ENCODE measurements around the gene PDE7B. TPM values are rescaled to one million over a fixed set of nuclear protein-coding genes. Genes with fewer than 3 reads are reported as not detected.
"Not testable (repeated sequence)": the region's sequence is repeated elsewhere in the genome, so short reads cannot be mapped to it uniquely, and the experiment has no call there.

Gene PDE7B
- total RNA-seq, 2 experiments from 2014 or later: 0.50 to 0.54 TPM

GRCh38 chr6:136104556-136104955 is 253.1 kb downstream of the PDE7B start:
- peaks cover 4% of the 10 kb centered on the region for H3K4me1 Mint-ChIP-seq

GRCh38 chr6:136105797-136106196 is 254.3 kb downstream of the PDE7B start:
- H3K4me1 Mint-ChIP-seq, DNase-seq, H3K27me3 Mint-ChIP-seq, H3K9me3 Mint-ChIP-seq, H3K27ac Mint-ChIP-seq, H3K36me3 Mint-ChIP-seq, H3K4me3 Mint-ChIP-seq: not testable (repeated sequence)

More at GRCh38 chr6:136104556-136104955, 253.1 kb downstream of the PDE7B start:
- Mint-ChIP-seq H3K36me3 (no peaks in the 10 kb centered on the region), H3K4me3 (no peak overlapping the region), H3K27ac (no peak overlapping the region), H3K9me3 (no peaks in the 10 kb centered on the region), H3K27me3 (no peaks in the 10 kb centered on the region)
- DNase-seq: no peak

GRCh38 chr6:136108361-136108945 is 257.0 kb downstream of the PDE7B start:
- no peak for DNase-seq
- H3K4me1 Mint-ChIP-seq: peaks cover 4% of the 10 kb centered on the region
- no peak overlapping the region for H3K27ac Mint-ChIP-seq
- H3K27me3 Mint-ChIP-seq: no peaks in the 10 kb centered on the region
- no peaks in the 10 kb centered on the region for H3K9me3 Mint-ChIP-seq
- H3K36me3 Mint-ChIP-seq: no peaks in the 10 kb centered on the region
- H3K4me3 Mint-ChIP-seq: no peak overlapping the region

GRCh38 chr6:136111831-136112230 is 260.3 kb downstream of the PDE7B start:
- H3K27ac Mint-ChIP-seq: no peak overlapping the region
- H3K27me3 Mint-ChIP-seq: peaks cover 5% of the 10 kb centered on the region
- no peaks in the 10 kb centered on the region for H3K9me3 Mint-ChIP-seq

GRCh38 chr6:136112262-136112661 is 260.8 kb downstream of the PDE7B start:
- H3K27ac Mint-ChIP-seq: no peak overlapping the region
- DNase-seq: no peak
- H3K36me3 Mint-ChIP-seq: no peaks in the 10 kb centered on the region
- H3K9me3 Mint-ChIP-seq: no peaks in the 10 kb centered on the region
- peaks cover 5% of the 10 kb centered on the region for H3K27me3 Mint-ChIP-seq
- H3K4me1 Mint-ChIP-seq: peaks cover 4% of the 10 kb centered on the region
- H3K4me3 Mint-ChIP-seq: no peak overlapping the region

More at GRCh38 chr6:136111831-136112230, 260.3 kb downstream of the PDE7B start:
- DNase-seq: no peak
- Mint-ChIP-seq H3K36me3 (no peaks in the 10 kb centered on the region), H3K4me3 (no peak overlapping the region), H3K4me1 (peaks cover 4% of the 10 kb centered on the region)

- Mint-ChIP-seq H3K27me3 (peaks cover 5% of the 10 kb centered on the region), H3K4me1 (peaks cover 1% of the 10 kb centered on the region), H3K4me3 (no peak overlapping the region), H3K36me3 (no peaks in the 10 kb centered on the region), H3K9me3 (no peaks in the 10 kb centered on the region), H3K27ac (no peak overlapping the region)
- no peak for DNase-seq
These were observed 262.3 kb downstream of the PDE7B start for GRCh38 chr6:136113736-136114173.

- Mint-ChIP-seq H3K4me1 (no peaks in the 10 kb centered on the region), H3K4me3 (no peak overlapping the region), H3K27me3 (peaks cover 5% of the 10 kb centered on the region)
These were observed 263.2 kb downstream of the PDE7B start for GRCh38 chr6:136114661-136115060.

GRCh38 chr6:136115941-136116340 is 264.4 kb downstream of the PDE7B start:
- H3K4me3 Mint-ChIP-seq: no peak overlapping the region
- no peak overlapping the region for H3K27ac Mint-ChIP-seq
- H3K4me1 Mint-ChIP-seq: no peaks in the 10 kb centered on the region
- no peaks in the 10 kb centered on the region for H3K36me3 Mint-ChIP-seq
- no peaks in the 10 kb centered on the region for H3K9me3 Mint-ChIP-seq
- peaks cover 5% of the 10 kb centered on the region for H3K27me3 Mint-ChIP-seq
- DNase-seq: no peak

More at GRCh38 chr6:136114661-136115060, 263.2 kb downstream of the PDE7B start:
- no peak for DNase-seq
- Mint-ChIP-seq H3K36me3 (no peaks in the 10 kb centered on the region), H3K27ac (no peak overlapping the region), H3K9me3 (no peaks in the 10 kb centered on the region)

- H3K36me3 Mint-ChIP-seq: no peaks in the 10 kb centered on the region
- no peak for DNase-seq
- H3K9me3 Mint-ChIP-seq: no peaks in the 10 kb centered on the region
- no peak overlapping the region for H3K27ac Mint-ChIP-seq
- H3K27me3 Mint-ChIP-seq: peaks cover 5% of the 10 kb centered on the region
- no peak overlapping the region for H3K4me3 Mint-ChIP-seq
- H3K4me1 Mint-ChIP-seq: no peaks in the 10 kb centered on the region
These were observed 265.6 kb downstream of the PDE7B start for GRCh38 chr6:136117081-136117480.

GRCh38 chr6:136118787-136119186 is 267.3 kb downstream of the PDE7B start:
- Mint-ChIP-seq H3K27me3 (peaks cover 5% of the 10 kb centered on the region), H3K4me3 (no peak overlapping the region), H3K9me3 (no peaks in the 10 kb centered on the region), H3K27ac (no peak overlapping the region), H3K4me1 (no peaks in the 10 kb centered on the region), H3K36me3 (no peaks in the 10 kb centered on the region)
- DNase-seq: no peak

- no peaks in the 10 kb centered on the region for H3K9me3 Mint-ChIP-seq
- H3K27ac Mint-ChIP-seq: no peak overlapping the region
- no peaks in the 10 kb centered on the region for H3K4me1 Mint-ChIP-seq
- DNase-seq: no peak
- H3K36me3 Mint-ChIP-seq: no peaks in the 10 kb centered on the region
- H3K27me3 Mint-ChIP-seq: no peaks in the 10 kb centered on the region
- H3K4me3 Mint-ChIP-seq: no peak overlapping the region
These were observed 272.0 kb downstream of the PDE7B start for GRCh38 chr6:136123468-136123867.

GRCh38 chr6:136125585-136125984 is 274.1 kb downstream of the PDE7B start:
- no peak overlapping the region for H3K4me3 Mint-ChIP-seq
- no peaks in the 10 kb centered on the region for H3K36me3 Mint-ChIP-seq

GRCh38 chr6:136127873-136128272 is 276.4 kb downstream of the PDE7B start:
- no peaks in the 10 kb centered on the region for H3K36me3 Mint-ChIP-seq
- no peaks in the 10 kb centered on the region for H3K27me3 Mint-ChIP-seq
- no peak overlapping the region for H3K27ac Mint-ChIP-seq
- no peak overlapping the region for H3K4me3 Mint-ChIP-seq
- DNase-seq: no peak
- H3K4me1 Mint-ChIP-seq: no peaks in the 10 kb centered on the region
- no peaks in the 10 kb centered on the region for H3K9me3 Mint-ChIP-seq

More at GRCh38 chr6:136125585-136125984, 274.1 kb downstream of the PDE7B start:
- DNase-seq: no peak
- no peak overlapping the region for H3K27ac Mint-ChIP-seq
- no peaks in the 10 kb centered on the region for H3K9me3 Mint-ChIP-seq
- no peaks in the 10 kb centered on the region for H3K27me3 Mint-ChIP-seq
- no peaks in the 10 kb centered on the region for H3K4me1 Mint-ChIP-seq

- H3K27ac Mint-ChIP-seq: no peak overlapping the region
- no peak for DNase-seq
- no peak overlapping the region for H3K4me3 Mint-ChIP-seq
- no peaks in the 10 kb centered on the region for H3K9me3 Mint-ChIP-seq
- no peaks in the 10 kb centered on the region for H3K36me3 Mint-ChIP-seq
- no peaks in the 10 kb centered on the region for H3K4me1 Mint-ChIP-seq
- H3K27me3 Mint-ChIP-seq: peaks cover 7% of the 10 kb centered on the region
These were observed 277.9 kb downstream of the PDE7B start for GRCh38 chr6:136129365-136129764.

- H3K4me3 Mint-ChIP-seq: no peak overlapping the region
- DNase-seq: no peak
- H3K9me3 Mint-ChIP-seq: no peaks in the 10 kb centered on the region
- H3K4me1 Mint-ChIP-seq: no peaks in the 10 kb centered on the region
- H3K27me3 Mint-ChIP-seq: peaks cover 7% of the 10 kb centered on the region
- H3K36me3 Mint-ChIP-seq: no peaks in the 10 kb centered on the region
- no peak overlapping the region for H3K27ac Mint-ChIP-seq
These were observed 282.8 kb downstream of the PDE7B start for GRCh38 chr6:136134268-136134667.

GRCh38 chr6:136134751-136135150 is 283.2 kb downstream of the PDE7B start:
- Mint-ChIP-seq H3K36me3 (no peaks in the 10 kb centered on the region), H3K4me3 (no peak overlapping the region), H3K27ac (no peak overlapping the region), H3K27me3 (peaks cover 7% of the 10 kb centered on the region), H3K9me3 (no peaks in the 10 kb centered on the region), H3K4me1 (no peaks in the 10 kb centered on the region)
- no peak for DNase-seq

Measured in activated naive CD8-positive, alpha-beta T cell treated with anti-CD3 and anti-CD28 coated beads for 36 hours (primary cell).